ENCODE results near the gene HK3.

- no peak for TF ChIP-seq CTCF (IDR thresholded peaks at IDR 0.05)
- TF ChIP-seq POLR2A (IDR thresholded peaks at IDR 0.05): no peak
Measured at GRCh38 chr5:176888865-176889165, 10.3 kb downstream of the HK3 start.

Data from right lobe of liver (tissue), 4 donors.